ENCODE data around the gene SP110. TPM values are rescaled to one million over a fixed set of nuclear protein-coding genes. Genes with fewer than 3 reads are reported as not detected.

The SP110 gene
- total and polyA plus RNA-seq, 2 of the 8 experiments (the other 6 are each of a cell fraction or from before 2014, with no cell fraction given), result 3.1 to 7.1 TPM

DNA sequence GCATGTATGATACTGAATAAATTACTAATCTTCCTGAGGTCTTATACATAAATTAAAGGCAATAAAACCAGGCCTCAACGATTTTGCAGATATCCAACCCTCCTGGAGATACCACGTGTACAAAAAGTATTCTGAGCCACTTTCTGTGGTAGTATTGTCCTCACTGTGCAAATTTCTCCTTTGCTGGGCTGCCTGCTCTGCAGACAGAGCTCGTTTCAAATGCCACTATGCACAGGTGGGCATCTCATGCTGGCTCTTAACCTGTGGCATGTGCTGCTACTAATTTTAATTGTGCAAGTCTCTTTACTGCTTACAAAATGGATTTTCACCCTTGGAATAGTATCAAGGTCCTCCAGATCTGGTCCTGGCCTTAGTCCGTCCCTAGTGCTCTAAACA lies 84.7 kb downstream of the SP110 start:
- H2BK12ac ChIP-seq (ENCODE audit: low read depth, low read length), result no peak overlapping the region
- H3K23ac ChIP-seq (ENCODE audit: insufficient read length), result no peak overlapping the region
- H3K4me3 ChIP-seq (ENCODE audit: extremely low read depth in 1 of 4, insufficient read depth in 2 of 4, low read depth in 3 of 4, low read length in 4 of 4), result no peak overlapping the region
- no peak overlapping the region for H3K4ac ChIP-seq (replicated peaks; ENCODE audit: insufficient read length, low read depth, low read length)
- FAIRE-seq (no peak), DNase-seq (ENCODE audit: low read depth in 1 of 2, low spot score in 2 of 2) (no peak)
- no peak overlapping the region for H2AK5ac ChIP-seq (ENCODE audit: low read depth, low read length)
- no peak overlapping the region for H4K5ac ChIP-seq (ENCODE audit: insufficient read length, low read depth, low read length)
- no peak overlapping the region for H4K8ac ChIP-seq (ENCODE audit: extremely low read depth, insufficient read depth, low read length)
- no peak overlapping the region for H2BK20ac ChIP-seq (ENCODE audit: low read length)
- no peak overlapping the region for H4K91ac ChIP-seq (replicated peaks; ENCODE audit: insufficient read length, low read length)
- H3K4me2 ChIP-seq (ENCODE audit: insufficient read depth in 1 of 2, low read depth in 2 of 2, low read length in 2 of 2), result no peak overlapping the region
- H4K20me1 ChIP-seq (replicated peaks in 1 of 2; ENCODE audit: control insufficient read depth in 1 of 2, insufficient read depth in 2 of 2, low read length in 2 of 2), result no peaks in the 10 kb centered on the region
- H3K18ac ChIP-seq (ENCODE audit: extremely low read depth, low read length), result no peak overlapping the region
- no peaks in the 10 kb centered on the region for H3K79me1 ChIP-seq (ENCODE audit: low read depth, low read length)
- 88% methylated on average over 4 of the region's 4 CpGs; no CpG with 5 or more reads in 1 of the 2 experiments for WGBS, 2 experiments (ENCODE audit: extremely low coverage in 1 of 2, insufficient coverage in 1 of 2, insufficient read length in 1 of 2, insufficient replicate concordance in 2 of 2, low coverage in 1 of 2, low lambda C conversion rate in 2 of 2, missing lambda C conversion rate in 1 of 2)
- H3K14ac ChIP-seq (ENCODE audit: insufficient read length), result no peak overlapping the region
- H3K23me2 ChIP-seq (ENCODE audit: low read depth, low read length), result no peaks in the 10 kb centered on the region
- CTCF ChIA-PET (ENCODE audit: partially characterized antibody), result interaction anchor here (0.5 to 1.5 kb wide), 2 partner anchors 9 to 881 kb away, joined by 3 to 5 read pairs; no protein-coding TSS in a partner anchor
- H3K27me3 ChIP-seq (replicated peaks in 1 of 4; ENCODE audit: control insufficient read depth in 3 of 4, extremely low read depth in 1 of 4, insufficient read depth in 3 of 4, low read length in 3 of 4), result no peaks in the 10 kb centered on the region
- H3K9me3 ChIP-seq (ENCODE audit: insufficient read depth in 2 of 2, low read depth in 1 of 2, low read length in 1 of 2), result peaks cover 8% of the 10 kb centered on the region in 2 experiments; a peak in 2 of 4 replicates
- no peak overlapping the region for H2BK120ac ChIP-seq (replicated peaks; ENCODE audit: low read depth, low read length)
- no peaks in the 10 kb centered on the region; a peak in 1 of 8 replicates for H3K36me3 ChIP-seq (ENCODE audit: control insufficient read depth in 2 of 4, insufficient read depth in 4 of 4, low read length in 3 of 4)
- no peak overlapping the region for H2BK15ac ChIP-seq (ENCODE audit: low read length)
- no peak overlapping the region for H2BK5ac ChIP-seq (ENCODE audit: low read depth, low read length)
- no peak overlapping the region for H3K27ac ChIP-seq (ENCODE audit: low read depth, low read length)
- POLR2A ChIA-PET (ENCODE audit: partially characterized antibody), result no interaction called here
- no peak overlapping the region for H3K9ac ChIP-seq (replicated peaks in 1 of 4; ENCODE audit: extremely low read depth in 1 of 4, low read depth in 3 of 4, low read length in 3 of 4)
- no peaks in the 10 kb centered on the region for H3K4me1 ChIP-seq (replicated peaks in 1 of 4; ENCODE audit: control insufficient read depth in 3 of 4, insufficient read depth in 4 of 4, low read length in 3 of 4)
- no peak overlapping the region for H2AFZ ChIP-seq (ENCODE audit: low read length)
- H3K56ac ChIP-seq (replicated peaks; ENCODE audit: insufficient read length, low read depth, low read length), result no peak overlapping the region
- H3K79me2 ChIP-seq (ENCODE audit: control insufficient read depth in 1 of 2, insufficient read depth in 2 of 2, low read length in 2 of 2), result no peaks in the 10 kb centered on the region
- TF ChIP-seq CHD1 (IDR thresholded peaks at IDR 0.05; ENCODE audit: low read depth, low read length) (no peak), FOSL1 (IDR thresholded peaks at IDR 0.05; ENCODE audit: insufficient read depth, low read depth, low read length) (no peak), POLR2AphosphoS5 (IDR thresholded peaks at IDR 0.05; ENCODE audit: low read depth, low read length) (no peak), NANOG (IDR thresholded peaks at IDR 0.05; ENCODE audit: insufficient read depth, low read depth, low read length, poor library complexity, severe bottlenecking) (no peak), JUN (IDR thresholded peaks at IDR 0.05; ENCODE audit: low read depth, low read length) (no peak), SUZ12 (IDR thresholded peaks at IDR 0.05; ENCODE audit: low read length) (no peak), SIN3A (conservative IDR thresholded peaks at IDR 0.05 in 1 of 2, IDR thresholded peaks at IDR 0.05 in 1 of 2; ENCODE audit: low read depth in 1 of 2, low read length in 2 of 2) (no peak), HDAC6 (IDR thresholded peaks at IDR 0.05; ENCODE audit: low read depth, low read length) (no peak), CBX5 (IDR thresholded peaks at IDR 0.05; ENCODE audit: low read depth, low read length) (no peak), BACH1 (IDR thresholded peaks at IDR 0.05; ENCODE audit: low read length) (no peak), EP300 (IDR thresholded peaks at IDR 0.05; ENCODE audit: borderline replicate concordance in 1 of 2, low read depth in 2 of 2, low read length in 2 of 2) (no peak)
- TF ChIP-seq, protein P1, sequence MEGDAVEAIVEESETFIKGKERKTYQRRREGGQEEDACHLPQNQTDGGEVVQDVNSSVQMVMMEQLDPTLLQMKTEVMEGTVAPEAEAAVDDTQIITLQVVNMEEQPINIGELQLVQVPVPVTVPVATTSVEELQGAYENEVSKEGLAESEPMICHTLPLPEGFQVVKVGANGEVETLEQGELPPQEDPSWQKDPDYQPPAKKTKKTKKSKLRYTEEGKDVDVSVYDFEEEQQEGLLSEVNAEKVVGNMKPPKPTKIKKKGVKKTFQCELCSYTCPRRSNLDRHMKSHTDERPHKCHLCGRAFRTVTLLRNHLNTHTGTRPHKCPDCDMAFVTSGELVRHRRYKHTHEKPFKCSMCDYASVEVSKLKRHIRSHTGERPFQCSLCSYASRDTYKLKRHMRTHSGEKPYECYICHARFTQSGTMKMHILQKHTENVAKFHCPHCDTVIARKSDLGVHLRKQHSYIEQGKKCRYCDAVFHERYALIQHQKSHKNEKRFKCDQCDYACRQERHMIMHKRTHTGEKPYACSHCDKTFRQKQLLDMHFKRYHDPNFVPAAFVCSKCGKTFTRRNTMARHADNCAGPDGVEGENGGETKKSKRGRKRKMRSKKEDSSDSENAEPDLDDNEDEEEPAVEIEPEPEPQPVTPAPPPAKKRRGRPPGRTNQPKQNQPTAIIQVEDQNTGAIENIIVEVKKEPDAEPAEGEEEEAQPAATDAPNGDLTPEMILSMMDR (IDR thresholded peaks at IDR 0.05; ENCODE audit: control extremely low read depth in 1 of 3, insufficient read depth in 1 of 3, low read depth in 1 of 3, low read length in 3 of 3), result no peak
